ENCODE results near the gene CBL.

The CBL gene

GRCh38 chr11:119277660-119278059 is 71.5 kb downstream of the CBL start:
- DNase-seq, result no peak

GRCh38 chr11:119282495-119282894 is 76.4 kb downstream of the CBL start:
- DNase-seq, result no peak

- peak; percentile 42 for DNase-seq
Observed at GRCh38 chr11:119284344-119285157, 78.4 kb downstream of the CBL start.

DNA sequence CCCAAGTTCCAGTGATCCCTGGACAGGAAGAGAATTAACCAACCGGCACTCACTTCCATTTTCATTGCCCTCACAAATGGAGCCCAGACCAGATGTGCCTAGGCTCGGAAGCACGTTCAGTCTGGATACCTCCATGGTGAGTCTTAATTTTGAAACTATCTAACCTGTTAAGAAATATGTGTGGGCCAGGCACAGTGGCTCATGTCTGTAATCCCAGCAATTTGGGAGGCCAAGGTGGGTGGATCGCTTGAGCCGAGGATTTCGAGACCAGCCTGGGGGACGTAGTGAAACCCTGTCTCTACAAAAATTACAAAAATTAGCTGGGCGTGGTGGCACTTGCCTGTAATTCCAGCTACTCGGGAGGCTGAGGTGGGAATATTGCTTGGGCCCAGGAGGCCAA is 79.3 kb downstream of the CBL start:
- no peak for DNase-seq

- no peak for DNase-seq
Observed at GRCh38 chr11:119288219-119288618, 82.1 kb downstream of the CBL start.

DNA sequence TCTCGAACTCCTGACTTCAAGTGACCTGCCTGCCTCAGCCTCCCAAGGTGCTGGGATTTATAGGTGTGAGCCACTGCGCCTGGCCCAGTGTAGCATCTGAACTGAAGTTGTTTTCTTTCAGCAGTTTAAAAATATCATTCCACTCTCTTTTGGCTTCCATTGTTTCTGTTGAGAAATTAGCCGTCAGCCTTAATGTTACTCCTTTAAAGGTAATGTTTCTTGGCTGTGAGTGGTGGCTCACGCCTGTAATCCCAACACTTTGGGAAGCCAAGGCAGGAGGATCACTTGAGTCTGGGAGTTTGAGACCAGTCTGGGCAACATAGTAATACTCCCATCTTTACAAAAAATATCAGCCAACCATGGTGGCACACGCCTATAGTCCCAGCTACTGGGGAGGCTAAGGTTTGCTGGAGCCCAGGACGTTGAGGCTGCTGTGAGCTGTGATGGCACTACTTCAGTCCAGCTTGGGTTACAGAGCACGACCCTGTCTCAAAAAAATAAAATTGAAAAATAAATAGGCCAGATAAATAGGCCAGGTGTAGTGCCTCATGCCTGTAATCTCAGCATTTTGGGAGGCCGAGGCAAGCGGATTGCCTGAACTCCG is 84.9 kb downstream of the CBL start:
- no peak for DNase-seq

DNA sequence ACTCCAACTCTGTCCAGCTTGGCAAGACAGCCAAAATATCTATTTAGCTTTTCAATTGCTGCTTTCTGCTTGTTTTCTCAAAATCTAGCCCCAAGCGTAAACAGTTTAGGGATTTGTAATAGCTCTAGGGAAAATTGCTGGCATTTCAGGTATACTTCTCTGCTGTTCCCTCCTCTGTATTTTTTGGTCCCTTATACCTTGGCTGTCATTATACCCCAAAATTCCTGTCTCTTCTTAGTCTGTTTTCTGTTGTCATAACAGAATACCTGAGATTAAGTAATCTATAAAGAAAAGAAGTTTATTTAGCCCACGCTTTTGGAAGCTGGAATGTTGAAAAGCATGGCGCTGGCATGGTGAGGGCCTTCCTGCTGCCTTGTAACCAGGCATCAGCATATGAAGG is 87.3 kb downstream of the CBL start:
- DNase-seq, result no peak

- no peak for DNase-seq
Observed at GRCh38 chr11:119295178-119295577, 89.0 kb downstream of the CBL start.

DNA sequence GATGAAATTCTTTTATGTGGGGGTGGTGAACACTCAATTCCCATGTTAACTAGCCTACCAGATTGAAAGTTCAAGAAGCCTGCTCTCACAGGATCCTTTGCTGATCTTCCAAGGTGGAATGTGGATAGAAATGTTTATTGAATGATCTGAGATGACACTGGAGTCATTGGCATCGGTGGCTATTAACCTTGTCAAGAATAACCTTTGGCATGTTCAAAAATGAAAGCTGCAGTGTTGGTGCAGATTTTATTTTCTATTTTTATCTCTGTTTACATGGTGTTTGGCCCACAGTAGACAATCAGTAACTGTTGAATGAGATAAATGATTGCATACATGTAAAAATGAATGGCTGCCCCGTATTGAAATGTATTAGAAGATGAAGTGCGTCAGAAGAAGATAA is 91.8 kb downstream of the CBL start:
- DNase-seq, result no peak

GRCh38 chr11:119298726-119299125 is 92.6 kb downstream of the CBL start:
- no peak for DNase-seq

GRCh38 chr11:119299416-119299815 is 93.3 kb downstream of the CBL start:
- no peak for DNase-seq

DNA sequence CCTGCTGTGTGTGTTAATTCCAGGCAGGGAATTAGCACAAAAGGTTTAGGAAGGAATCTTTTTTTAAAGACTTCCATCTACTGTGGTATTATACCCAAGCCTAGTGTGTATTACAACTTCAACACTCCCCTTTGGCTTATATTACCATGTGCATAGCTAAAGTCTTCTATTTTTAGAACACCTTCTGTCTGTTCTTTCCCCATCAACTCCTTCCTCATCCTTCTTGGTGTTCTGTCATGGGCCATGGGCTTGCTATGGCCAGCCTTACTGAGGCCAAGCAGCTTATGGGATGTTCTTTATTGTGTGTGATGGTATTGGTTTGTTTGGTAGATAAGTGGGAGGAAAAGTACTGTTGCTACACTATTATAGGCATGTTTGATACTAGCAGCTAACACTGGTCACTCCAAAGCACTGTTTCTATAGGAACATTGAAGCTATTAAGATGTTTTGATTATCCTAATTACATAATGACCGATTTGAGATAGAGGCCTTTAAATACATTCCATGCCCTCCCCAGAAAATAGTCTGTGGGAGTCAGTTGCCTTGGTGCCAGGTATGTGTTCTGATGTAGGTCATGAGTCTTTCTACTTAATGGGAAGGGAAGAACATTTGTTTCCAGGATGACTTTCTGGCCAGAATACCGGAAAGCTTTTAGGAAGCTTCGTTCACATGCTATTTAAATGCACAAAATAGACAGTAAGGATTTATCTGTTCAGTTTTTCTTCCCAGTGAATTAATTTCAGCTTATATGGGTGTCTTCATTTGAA is 94.2 kb downstream of the CBL start:
- DNase-seq, result no peak

- no peak for DNase-seq
Observed at GRCh38 chr11:119303227-119303718, 97.1 kb downstream of the CBL start.

DNA sequence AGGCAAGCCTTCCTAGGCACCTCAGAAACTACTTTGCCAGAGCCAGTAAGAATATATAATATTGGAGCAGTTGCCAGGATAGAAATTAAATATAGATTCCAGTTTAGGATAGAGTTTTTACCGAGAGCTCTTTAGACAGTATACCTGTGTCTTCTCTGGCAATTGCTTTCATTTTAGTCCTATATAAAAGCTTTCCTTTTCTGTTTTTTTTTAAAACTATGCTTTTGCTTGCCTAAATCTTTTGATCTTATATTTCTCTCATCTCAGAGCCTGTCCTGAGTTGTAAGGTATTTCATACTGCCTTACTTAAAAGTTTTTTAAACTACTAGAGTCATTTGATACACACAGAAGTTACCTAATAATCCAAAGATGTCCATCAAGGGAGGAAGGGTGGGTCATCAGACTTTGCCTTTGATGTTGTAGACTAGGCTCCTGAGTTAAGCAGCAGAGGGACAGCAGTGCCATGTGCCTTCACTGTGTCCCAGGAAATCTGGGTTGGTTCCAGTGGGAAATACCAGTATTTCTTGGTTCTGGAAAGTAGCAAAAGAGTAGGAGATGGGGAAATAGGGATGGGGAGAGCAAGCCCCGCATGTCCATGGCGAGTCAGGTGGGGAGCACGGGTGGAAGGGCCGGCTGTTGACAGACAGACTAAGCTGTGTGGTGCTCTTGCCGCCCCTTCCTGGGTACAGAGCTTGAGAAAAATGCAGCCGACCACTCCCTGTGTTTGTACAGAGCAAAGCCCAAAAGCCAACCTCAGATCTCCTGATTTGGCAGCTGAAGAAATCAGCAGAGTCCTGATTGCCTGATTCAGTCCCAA is 99.6 kb downstream of the CBL start:
- no peak for DNase-seq

DNA sequence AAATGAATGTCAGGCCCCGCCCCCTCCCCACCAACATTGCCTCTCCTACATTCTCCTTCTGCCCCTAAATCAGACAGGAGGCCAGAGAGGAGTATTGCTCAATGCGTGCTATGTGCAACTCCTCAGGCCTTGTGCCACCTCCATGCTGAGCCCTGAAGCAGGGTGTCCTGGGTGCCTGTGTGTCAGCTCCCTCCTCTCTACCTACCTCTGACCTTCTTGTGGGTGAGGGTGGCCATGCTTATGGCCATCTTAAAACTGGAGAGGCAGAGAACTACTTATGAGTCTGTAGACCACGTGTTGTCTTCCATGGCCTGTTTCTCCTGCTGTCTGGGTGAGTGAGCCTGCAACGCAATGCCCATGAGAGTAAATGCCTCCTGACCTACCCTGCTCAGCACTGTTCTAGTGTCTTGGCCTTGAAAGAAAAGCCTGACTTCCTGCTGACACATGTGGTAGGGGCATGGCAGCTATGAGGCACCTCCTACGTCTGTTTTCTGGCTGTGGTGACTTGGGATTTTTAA is 100.3 kb downstream of the CBL start:
- DNase-seq, result no peak

GRCh38 chr11:119307219-119307618 is 101.1 kb downstream of the CBL start:
- no peak for DNase-seq

- DNase-seq, result no peak
Observed at GRCh38 chr11:119307974-119308373, 101.8 kb downstream of the CBL start.

DNA sequence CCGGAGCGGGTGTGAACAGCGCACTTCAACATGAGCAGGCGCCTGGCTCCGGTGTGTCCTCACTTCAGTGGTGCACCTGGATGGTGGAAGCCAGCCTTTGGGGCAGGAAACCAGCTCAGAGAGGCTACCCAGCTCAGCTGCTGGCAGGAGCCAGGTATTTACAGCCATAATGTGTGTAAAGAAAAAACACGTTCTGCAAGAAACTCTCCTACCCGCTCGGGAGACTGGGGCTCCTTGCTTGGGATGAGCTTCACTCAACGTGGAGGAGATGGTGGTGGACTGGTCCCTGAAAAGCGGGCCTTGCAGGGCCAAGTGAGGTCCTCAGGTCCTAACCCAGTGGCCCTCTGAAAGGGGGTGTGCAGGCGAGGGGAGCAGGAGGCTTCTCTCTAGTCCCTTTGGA is 103.3 kb downstream of the CBL start:
- DNase-seq, result no peak

DNA sequence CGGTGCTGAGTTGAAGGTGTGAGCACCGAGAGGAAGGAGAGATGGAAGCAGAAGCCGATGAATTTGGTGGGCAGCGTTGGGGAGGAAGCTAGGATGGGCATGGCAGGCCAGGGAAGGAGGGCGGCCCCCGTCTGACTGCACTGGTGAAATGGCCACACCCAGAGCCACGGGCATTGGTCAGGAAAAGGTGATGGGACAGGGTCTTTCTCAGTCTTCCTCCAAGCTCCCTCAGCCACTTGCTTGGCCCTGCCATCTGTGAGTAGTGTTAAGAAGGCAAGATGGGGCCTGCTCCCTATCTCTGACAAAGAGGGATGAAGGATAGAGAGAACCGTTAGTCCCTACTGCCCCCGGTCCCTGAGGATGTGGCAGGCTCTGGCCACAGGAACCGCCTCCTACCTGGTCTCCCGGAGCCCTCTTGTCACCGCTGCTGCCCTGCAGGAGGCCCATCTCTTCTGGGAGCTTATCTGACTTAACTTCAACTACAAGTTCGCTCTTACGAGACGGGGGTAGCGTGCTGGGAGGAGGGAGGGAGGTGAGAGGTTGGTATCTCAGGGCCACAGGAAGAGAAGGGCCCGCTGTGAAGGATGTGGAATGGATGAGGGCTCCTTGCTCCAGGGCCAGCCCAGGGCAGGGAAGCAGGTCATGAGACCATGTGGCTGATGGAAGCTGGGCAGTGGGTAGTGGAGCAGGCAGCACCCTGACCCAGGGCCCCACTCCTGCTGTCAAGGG is 104.0 kb downstream of the CBL start:
- DNase-seq, result no peak

DNA sequence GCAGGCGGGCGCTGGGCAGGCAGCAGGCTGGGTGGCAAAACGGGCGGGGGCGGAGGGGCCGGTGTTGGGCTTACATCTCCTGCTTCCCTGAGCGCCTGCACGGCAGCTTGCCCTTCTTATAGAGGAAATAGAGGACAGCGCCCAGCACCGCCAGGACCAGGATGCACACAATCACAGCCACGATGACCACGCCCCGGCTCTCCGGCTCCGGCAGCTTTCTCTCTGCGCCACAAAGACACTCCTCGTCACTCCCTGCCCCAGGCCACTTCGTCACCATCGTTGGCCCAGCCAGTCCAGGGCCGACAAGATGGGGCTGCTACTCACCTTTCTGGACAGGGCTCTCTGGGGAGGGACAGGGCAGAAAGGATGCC is 104.5 kb downstream of the CBL start:
- no peak for DNase-seq

- no peak for DNase-seq
Observed at GRCh38 chr11:119314726-119315125, 108.6 kb downstream of the CBL start.

All from EL (cell line).